Endothelial cell of umbilical vein (primary cell): ENCODE data around the gene MBD5. TPM values are rescaled to one million over a fixed set of nuclear protein-coding genes. Genes with fewer than 3 reads are reported as not detected.
"Not testable (repeated sequence)": the region's sequence is repeated elsewhere in the genome, so short reads cannot be mapped to it uniquely, and the experiment has no call there.

ENCODE experiments used
- BruUV-seq: library from RNA; stranded (reverse); fragments of 400-500 nt; replicated peaks from 2 replicates; lab custom pipeline; 2021; lab: Mats Ljungman, UMichigan
- CTCF ChIA-PET: fragments of 300-600, 350-600 bp; sonication (Branson Sonifier 250); formaldehyde crosslinking; loops from one replicate; lab custom pipeline; 2021; ENCODE audit warnings: antibody characterized with exemption, inconsistent platforms; lab: Charles Lee
- POLR2A ChIA-PET: fragments of 300-600, 350-600 bp; sonication (Branson Sonifier 250); formaldehyde crosslinking; loops from one replicate; lab custom pipeline; 2021; ENCODE audit warnings: antibody characterized with exemption, inconsistent platforms; lab: Charles Lee
- DNase-seq: peaks from one replicate; pipeline ENCODE4 v3.0.0-alpha.2; 2011; ENCODE audit warnings: low read depth, low spot score
- FAIRE-seq: peaks from 2 replicates; lab custom pipeline; 2011; peaks lifted over from hg19 to GRCh38; lab: Jason Lieb, UNC
- H2AFZ ChIP-seq: 2 replicates; pipeline ENCODE4 v1.6.0; 2012; ENCODE audit warnings: low read depth, low read length, control low read depth, inconsistent platforms
- H3K27ac ChIP-seq: 2 replicates; pipeline ENCODE4 v1.5.1; 2011; ENCODE audit warnings: low read depth, mild to moderate bottlenecking, control low read depth, low read length, moderate library complexity; ENCODE audit not compliant: insufficient read depth
- H3K27me3 ChIP-seq, 2 experiments: 2 replicates each; pipeline versions ENCODE4 v1.6.0 to v1.6.1; 2011; ENCODE audit warnings: low read length in 2 of 2, mixed read lengths in 1 of 2; ENCODE audit not compliant: control insufficient read depth in 2 of 2, insufficient read depth in 2 of 2
- H3K36me3 ChIP-seq, 2 experiments: 2 replicates in 1 of 2; 3 replicates in 1 of 2; pipeline ENCODE4 v1.5.1; 2011; ENCODE audit warnings: low read length in 2 of 2, mild to moderate bottlenecking in 1 of 2, moderate library complexity in 1 of 2; ENCODE audit not compliant: control insufficient read depth in 2 of 2, insufficient read depth in 2 of 2; ENCODE audit errors: extremely low read depth in 1 of 2
- H3K4me1 ChIP-seq: 3 replicates; pipeline ENCODE4 v1.5.1; 2011; ENCODE audit warnings: mild to moderate bottlenecking, low read length; ENCODE audit not compliant: control insufficient read depth, insufficient read depth; ENCODE audit errors: extremely low read depth
- H3K4me2 ChIP-seq: 2 replicates; pipeline ENCODE4 v1.6.1; 2011; ENCODE audit warnings: low read length, control low read depth, mixed read lengths; ENCODE audit not compliant: insufficient read depth
- H3K4me3 ChIP-seq, 3 experiments: fragments of 200-600 bp in 1 of 3; sonication (generic), shearing (Covaris generic) in 1 of 3; replicated peaks in 1 of 3; 2 replicates each; pipeline ENCODE4 v1.5.1; 2011 to 2016; ENCODE audit warnings: control low read depth in 3 of 3, low read length in 3 of 3, mild to moderate bottlenecking in 2 of 3, inconsistent platforms in 1 of 3, low read depth in 1 of 3, moderate library complexity in 1 of 3; ENCODE audit not compliant: insufficient read depth in 1 of 3
- H3K79me2 ChIP-seq: 2 replicates; pipeline ENCODE4 v1.6.0; 2012; ENCODE audit warnings: low read length, inconsistent platforms; ENCODE audit not compliant: control insufficient read depth, insufficient read depth
- H3K9ac ChIP-seq: replicated peaks from 2 replicates; pipeline ENCODE3; 2011; ENCODE audit warnings: low read length, control low read depth; ENCODE audit not compliant: insufficient read depth; ENCODE audit errors: extremely low read depth
- H3K9me1 ChIP-seq: replicated peaks from 3 replicates; pipeline ENCODE4 v1.6.0; 2011; ENCODE audit warnings: mild to moderate bottlenecking, low read length; ENCODE audit not compliant: control insufficient read depth, insufficient read depth; ENCODE audit errors: extremely low read depth
- H3K9me3 ChIP-seq: replicated peaks from 2 replicates; pipeline ENCODE4 v1.5.1; 2012; ENCODE audit warnings: low read length, inconsistent platforms; ENCODE audit not compliant: control insufficient read depth, insufficient read depth
- H4K20me1 ChIP-seq: replicated peaks from 2 replicates; pipeline ENCODE3; 2011; ENCODE audit warnings: mild to moderate bottlenecking, low read length; ENCODE audit not compliant: control insufficient read depth, insufficient read depth; ENCODE audit errors: extremely low read depth
- EZH2 ChIP-seq: IDR thresholded peaks from 2 replicates; pipeline ENCODE4 v1.6.1; 2012; ENCODE audit warnings: borderline replicate concordance, low read depth, mild to moderate bottlenecking, moderate library complexity, low read length, inconsistent platforms; ENCODE audit not compliant: severe bottlenecking
- FOS ChIP-seq: IDR thresholded peaks from 2 replicates; pipeline ENCODE4 v1.6.1; 2011; ENCODE audit warnings: mild to moderate bottlenecking, low read length, moderate library complexity, borderline replicate concordance; ENCODE audit not compliant: insufficient read depth
- GATA2 ChIP-seq: IDR thresholded peaks from 2 replicates; pipeline ENCODE4 v1.7.0; 2011; ENCODE audit warnings: low read depth, mild to moderate bottlenecking, moderate library complexity, mixed read lengths, low read length; ENCODE audit not compliant: insufficient read length, insufficient read depth
- JUN ChIP-seq: IDR thresholded peaks from 2 replicates; pipeline ENCODE4 v1.6.1; 2011; ENCODE audit warnings: borderline replicate concordance, low read depth; ENCODE audit not compliant: insufficient read length, insufficient read depth
- MYC ChIP-seq: IDR thresholded peaks from one replicate; pipeline ENCODE4 v1.6.1; 2011; ENCODE audit warnings: mild to moderate bottlenecking, low read depth, low read length
- POLR2A ChIP-seq: IDR thresholded peaks from 2 replicates; pipeline ENCODE4 v1.6.1; 2012; ENCODE audit warnings: low read depth, mild to moderate bottlenecking, control low read depth, low read length
- POLR2AphosphoS5 ChIP-seq: IDR thresholded peaks from 2 replicates; pipeline ENCODE4 v1.6.1; 2012; ENCODE audit warnings: low read depth, mild to moderate bottlenecking, control low read depth, low read length, moderate library complexity; ENCODE audit not compliant: insufficient read depth
- dilution Hi-C: fragments of 300-500 bp; cut with MboI; formaldehyde crosslinking; loops from one replicate; pipeline ENCODE4 v1.15.0; 2019; ENCODE audit warnings: low sequenced_read_pairs; ENCODE audit not compliant: extremely low pct_ligation_motif_present
- intact Hi-C: fragments of 100-400 bp; cut with micrococcal nuclease; formaldehyde crosslinking; loops from one replicate; pipeline ENCODE4 v1.10.0; 2022
- polyA plus RNA-seq, 4 experiments: library from polyadenylated mRNA; depleted of rRNA in 3 of 4; stranded (reverse) in 3 of 4; unstranded in 1 of 4; fragments of >200 nt; gene quantifications; 2 replicates each; pipeline versions ENCODE4 v1.2.1 to v1.2.3, GENCODE V29; 2011 to 2012; ENCODE audit warnings: missing spikeins in 1 of 4
- total RNA-seq: library from RNA; stranded (reverse); gene quantifications from 2 replicates; pipeline ENCODE4 v1.2.3, GENCODE V29; 2021
- TF ChIP-seq, protein P1 (sequence below), 2 donors: IDR thresholded peaks; 1 replicate in 1 of 2; 2 replicates in 1 of 2; pipeline ENCODE4 v1.5.1; 2011; ENCODE audit warnings: low read length in 2 of 2, mild to moderate bottlenecking in 2 of 2, moderate library complexity in 2 of 2, control low read depth in 1 of 2, inconsistent platforms in 1 of 2, low read depth in 1 of 2; ENCODE audit not compliant: insufficient read depth in 1 of 2; ENCODE audit errors: extremely low read depth in 1 of 2
- TF ChIP-seq, protein P2 (sequence below): IDR thresholded peaks from 2 replicates; pipeline ENCODE4 v1.6.1; 2011; ENCODE audit not compliant: insufficient read depth, insufficient read length

The MBD5 gene
- total and polyA plus RNA-seq, 2 donors (not counting 3 experiments of a cell fraction or from before 2014, with no cell fraction given), result 11.3 to 37.0 TPM

- H3K4me2 ChIP-seq, result no peak overlapping the region
- H4K20me1 ChIP-seq, result no peaks in the 10 kb centered on the region
- H3K79me2 ChIP-seq, result no peaks in the 10 kb centered on the region
- no peaks in the 10 kb centered on the region for H3K9me1 ChIP-seq
- TF ChIP-seq POLR2A (no peak), MYC (no peak), POLR2AphosphoS5 (no peak), GATA2 (no peak), EZH2 (no peak), FOS (no peak), JUN (no peak)
- TF ChIP-seq, protein P1, sequence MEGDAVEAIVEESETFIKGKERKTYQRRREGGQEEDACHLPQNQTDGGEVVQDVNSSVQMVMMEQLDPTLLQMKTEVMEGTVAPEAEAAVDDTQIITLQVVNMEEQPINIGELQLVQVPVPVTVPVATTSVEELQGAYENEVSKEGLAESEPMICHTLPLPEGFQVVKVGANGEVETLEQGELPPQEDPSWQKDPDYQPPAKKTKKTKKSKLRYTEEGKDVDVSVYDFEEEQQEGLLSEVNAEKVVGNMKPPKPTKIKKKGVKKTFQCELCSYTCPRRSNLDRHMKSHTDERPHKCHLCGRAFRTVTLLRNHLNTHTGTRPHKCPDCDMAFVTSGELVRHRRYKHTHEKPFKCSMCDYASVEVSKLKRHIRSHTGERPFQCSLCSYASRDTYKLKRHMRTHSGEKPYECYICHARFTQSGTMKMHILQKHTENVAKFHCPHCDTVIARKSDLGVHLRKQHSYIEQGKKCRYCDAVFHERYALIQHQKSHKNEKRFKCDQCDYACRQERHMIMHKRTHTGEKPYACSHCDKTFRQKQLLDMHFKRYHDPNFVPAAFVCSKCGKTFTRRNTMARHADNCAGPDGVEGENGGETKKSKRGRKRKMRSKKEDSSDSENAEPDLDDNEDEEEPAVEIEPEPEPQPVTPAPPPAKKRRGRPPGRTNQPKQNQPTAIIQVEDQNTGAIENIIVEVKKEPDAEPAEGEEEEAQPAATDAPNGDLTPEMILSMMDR (IDR thresholded peaks at IDR 0.05; ENCODE audit: extremely low read depth in 1 of 2, insufficient read depth in 1 of 2, low read depth in 1 of 2, low read length in 2 of 2), result no peak
- TF ChIP-seq, protein P2, sequence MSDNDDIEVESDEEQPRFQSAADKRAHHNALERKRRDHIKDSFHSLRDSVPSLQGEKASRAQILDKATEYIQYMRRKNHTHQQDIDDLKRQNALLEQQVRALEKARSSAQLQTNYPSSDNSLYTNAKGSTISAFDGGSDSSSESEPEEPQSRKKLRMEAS, result no peak
- ChIA-PET CTCF (interaction anchor here (1.9 kb wide), 1 partner anchor 33 kb away, joined by 5 read pairs; no protein-coding TSS in a partner anchor), POLR2A (no interaction called here)
- H3K4me1 ChIP-seq, result no peaks in the 10 kb centered on the region
- FAIRE-seq (no peak), DNase-seq (no peak)
- H3K36me3 ChIP-seq, result no peaks in the 10 kb centered on the region
- H2AFZ ChIP-seq, result no peak overlapping the region
- no peak overlapping the region for H3K9ac ChIP-seq
- H3K4me3 ChIP-seq, result no peak overlapping the region
- peaks cover 0 to 2% of the 10 kb centered on the region in 2 experiments for H3K27me3 ChIP-seq
- no peak overlapping the region for H3K27ac ChIP-seq
- intact Hi-C loops, result no loop called here
- dilution Hi-C loops, result no loop called here
- BruUV-seq, result no TSS peak
- no peaks in the 10 kb centered on the region for H3K9me3 ChIP-seq
These were observed 521.7 kb downstream of the MBD5 start for GRCh38 chr2:148542614-148543013.

- H3K27me3 ChIP-seq, H3K79me2 ChIP-seq, POLR2A ChIA-PET, FAIRE-seq, H3K27ac ChIP-seq, DNase-seq, H3K4me1 ChIP-seq, H4K20me1 ChIP-seq, H3K4me3 ChIP-seq, H3K9me3 ChIP-seq, BruUV-seq, H3K9ac ChIP-seq, H3K4me2 ChIP-seq, H2AFZ ChIP-seq, H3K9me1 ChIP-seq, intact Hi-C loops, H3K36me3 ChIP-seq, dilution Hi-C loops: not testable (repeated sequence)
- CTCF ChIA-PET, result interaction anchor here (1.9 kb wide), 1 partner anchor 34 kb away, joined by 5 read pairs; no protein-coding TSS in a partner anchor
These were observed 522.2 kb downstream of the MBD5 start for GRCh38 chr2:148543088-148543540.
